Neural cell (in vitro differentiated cells): Measurements from ENCODE around the gene S100A1. TPM values are rescaled to one million over a fixed set of nuclear protein-coding genes. Genes with fewer than 3 reads are reported as not detected.

Experiments
- H2AFZ ChIP-seq: fragments of 200-600, 300-800 bp; sonication (generic), shearing (Covaris generic); 2 replicates; pipeline ENCODE4 v1.6.0; 2014; ENCODE audit warnings: low read depth, mild to moderate bottlenecking, antibody characterized with exemption, low read length, moderate library complexity
- H3F3A ChIP-seq: fragments of 200-600 bp; shearing (Covaris generic); 2 replicates; pipeline ENCODE4 v1.6.1; 2016; ENCODE audit warnings: mild to moderate bottlenecking, moderate library complexity, mixed read lengths, antibody characterized with exemption, low read length; ENCODE audit not compliant: insufficient read depth, poor library complexity, severe bottlenecking
- H3K27ac ChIP-seq: fragments of 200-600, 300-800 bp; sonication (generic), shearing (Covaris generic); 2 replicates; pipeline ENCODE4 v1.5.1; 2014; ENCODE audit warnings: mild to moderate bottlenecking, low read length, moderate library complexity
- H3K27me3 ChIP-seq: fragments of 300-800, 200-600 bp; sonication (generic), shearing (Covaris generic); 2 replicates; pipeline ENCODE4 v1.6.0; 2014; ENCODE audit warnings: mild to moderate bottlenecking, low read depth, low read length, moderate library complexity; ENCODE audit not compliant: insufficient read depth
- H3K36me3 ChIP-seq: fragments of 300-800, 200-600 bp; sonication (generic), shearing (Covaris generic); 2 replicates; pipeline ENCODE4 v1.5.1; 2014; ENCODE audit warnings: mild to moderate bottlenecking, antibody characterized with exemption, low read length, moderate library complexity; ENCODE audit not compliant: insufficient read depth
- H3K4me2 ChIP-seq: fragments of 300-800, 200-600 bp; sonication (generic), shearing (Covaris generic); 2 replicates; pipeline ENCODE4 v1.6.0; 2014; ENCODE audit warnings: mild to moderate bottlenecking, low read length
- H3K4me3 ChIP-seq: fragments of 300-800, 200-600 bp; sonication (generic), shearing (Covaris generic); 2 replicates; pipeline ENCODE4 v1.5.1; 2014; ENCODE audit warnings: mild to moderate bottlenecking, low read length, moderate library complexity
- H3K79me2 ChIP-seq: fragments of 200-600 bp; shearing (Covaris generic); replicated peaks from 2 replicates; pipeline ENCODE4 v1.6.0; 2014; ENCODE audit warnings: mild to moderate bottlenecking, low read length, moderate library complexity; ENCODE audit not compliant: insufficient read depth
- H3K9ac ChIP-seq: fragments of 300-800, 200-600 bp; sonication (generic), shearing (Covaris generic); 2 replicates; pipeline ENCODE4 v1.6.1; 2016; ENCODE audit warnings: mild to moderate bottlenecking, low read length, mixed read lengths
- H3K9me2 ChIP-seq: fragments of 200-600 bp; shearing (Covaris generic); 2 replicates; pipeline ENCODE4 v1.6.1; 2016; ENCODE audit warnings: mild to moderate bottlenecking, low read length, mixed read lengths; ENCODE audit not compliant: insufficient read depth
- H3K9me3 ChIP-seq: fragments of 200-600, 300-800 bp; sonication (generic), shearing (Covaris generic); 2 replicates; pipeline ENCODE4 v1.6.1; 2016; ENCODE audit warnings: mild to moderate bottlenecking, mixed run types, low read length, moderate library complexity, mixed read lengths
- H4K20me1 ChIP-seq: fragments of 200-600 bp; shearing (Covaris generic); 2 replicates; pipeline ENCODE4 v1.6.1; 2016; ENCODE audit warnings: mild to moderate bottlenecking, mixed run types; ENCODE audit not compliant: insufficient read depth
- EP300 ChIP-seq: fragments of 450-650 bp; conservative IDR thresholded peaks from 2 replicates; pipeline ENCODE4 v1.6.1; 2014; ENCODE audit warnings: antibody characterized with exemption, mild to moderate bottlenecking, moderate library complexity; ENCODE audit not compliant: poor library complexity, severe bottlenecking
- EZH2 ChIP-seq: fragments of 200-600, 300-800 bp; shearing (Covaris generic), sonication (generic); IDR thresholded peaks from 2 replicates; pipeline ENCODE4 v1.6.1; 2014; ENCODE audit warnings: antibody characterized with exemption, low read length, borderline replicate concordance, mild to moderate bottlenecking; ENCODE audit not compliant: insufficient read depth, poor library complexity, severe bottlenecking
- MXI1 ChIP-seq: fragments of 450-650 bp; conservative IDR thresholded peaks from 2 replicates; pipeline ENCODE4 v1.6.1; 2014; ENCODE audit warnings: antibody characterized with exemption, mild to moderate bottlenecking; ENCODE audit not compliant: poor library complexity, severe bottlenecking
- POLR2AphosphoS5 ChIP-seq: IDR thresholded peaks from 2 replicates; pipeline ENCODE4 v1.6.1; 2012
- RAD21 ChIP-seq: fragments of 450-650 bp; conservative IDR thresholded peaks from 2 replicates; pipeline ENCODE4 v1.6.1; 2014; ENCODE audit warnings: antibody characterized with exemption, mild to moderate bottlenecking, moderate library complexity
- SMC3 ChIP-seq: fragments of 450-650 bp; conservative IDR thresholded peaks from 2 replicates; pipeline ENCODE4 v1.6.1; 2014; ENCODE audit warnings: antibody characterized with exemption, mild to moderate bottlenecking, moderate library complexity; ENCODE audit not compliant: poor library complexity
- TAF1 ChIP-seq: IDR thresholded peaks from 2 replicates; pipeline ENCODE4 v1.6.1; 2012; ENCODE audit warnings: low read depth
- polyA plus RNA-seq: library from polyadenylated mRNA; depleted of rRNA; stranded (reverse); fragments of >200 nt; gene quantifications from 2 replicates; pipeline ENCODE4 v1.2.3, GENCODE V29; 2014
- TF ChIP-seq, protein P1 (sequence below): IDR thresholded peaks from 2 replicates; pipeline ENCODE4 v1.6.1; 2012; ENCODE audit warnings: borderline replicate concordance
- TF ChIP-seq, protein P2 (sequence below): fragments of 450-650 bp; IDR thresholded peaks from 2 replicates; pipeline ENCODE4 v1.5.1; 2014; ENCODE audit warnings: antibody characterized with exemption, mild to moderate bottlenecking, moderate library complexity; ENCODE audit not compliant: poor library complexity, severe bottlenecking

Gene S100A1
- polyA plus RNA-seq, 1 donor from 2014 or later, result not detected

DNA sequence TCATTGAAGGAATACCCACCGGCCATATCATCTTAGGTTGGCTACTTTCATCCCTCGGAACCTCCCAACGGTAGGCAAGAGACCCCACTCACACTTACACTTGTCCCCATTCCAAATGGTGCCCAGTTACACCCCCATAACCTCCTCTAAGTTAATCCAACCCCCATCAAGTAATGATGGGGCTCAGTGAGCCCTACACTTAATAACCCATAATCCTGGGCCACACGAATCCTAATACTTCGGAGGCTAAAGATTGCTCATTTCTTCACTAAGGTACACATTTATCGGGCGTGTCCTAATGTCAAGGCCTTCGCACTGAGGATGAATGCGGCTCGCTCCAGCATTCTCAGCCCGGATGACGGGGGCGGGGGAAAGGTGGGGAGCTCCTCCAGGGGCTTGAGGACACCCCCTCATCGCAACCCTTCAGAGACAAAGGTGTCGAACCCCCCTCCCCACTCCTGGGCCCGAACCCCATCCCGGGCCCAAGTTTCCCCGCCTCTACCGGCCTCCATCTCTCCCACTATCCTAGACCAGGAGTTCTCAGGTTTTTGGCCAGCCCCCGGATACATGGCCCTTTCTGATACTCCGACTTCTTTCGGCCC lies 42.1 kb downstream of the S100A1 start:
- peak overlapping the region; percentile 85 for H3K4me3 ChIP-seq
- no peaks in the 10 kb centered on the region for H4K20me1 ChIP-seq
- no peaks in the 10 kb centered on the region for H3F3A ChIP-seq
- peak overlapping the region; percentile 99 for H3K4me2 ChIP-seq
- H3K27me3 ChIP-seq, result no peaks in the 10 kb centered on the region
- H3K36me3 ChIP-seq, result peaks cover 20% of the 10 kb centered on the region
- peak overlapping the region; percentile 47 for H2AFZ ChIP-seq
- TF ChIP-seq TAF1 (no peak), MXI1 (no peak)
- H3K9ac ChIP-seq, result peak overlapping the region; percentile 95
- no peaks in the 10 kb centered on the region for H3K9me3 ChIP-seq
- peak overlapping the region; percentile 89 for H3K27ac ChIP-seq
- no peaks in the 10 kb centered on the region for H3K9me2 ChIP-seq
- H3K79me2 ChIP-seq, result peaks cover 30% of the 10 kb centered on the region

DNA sequence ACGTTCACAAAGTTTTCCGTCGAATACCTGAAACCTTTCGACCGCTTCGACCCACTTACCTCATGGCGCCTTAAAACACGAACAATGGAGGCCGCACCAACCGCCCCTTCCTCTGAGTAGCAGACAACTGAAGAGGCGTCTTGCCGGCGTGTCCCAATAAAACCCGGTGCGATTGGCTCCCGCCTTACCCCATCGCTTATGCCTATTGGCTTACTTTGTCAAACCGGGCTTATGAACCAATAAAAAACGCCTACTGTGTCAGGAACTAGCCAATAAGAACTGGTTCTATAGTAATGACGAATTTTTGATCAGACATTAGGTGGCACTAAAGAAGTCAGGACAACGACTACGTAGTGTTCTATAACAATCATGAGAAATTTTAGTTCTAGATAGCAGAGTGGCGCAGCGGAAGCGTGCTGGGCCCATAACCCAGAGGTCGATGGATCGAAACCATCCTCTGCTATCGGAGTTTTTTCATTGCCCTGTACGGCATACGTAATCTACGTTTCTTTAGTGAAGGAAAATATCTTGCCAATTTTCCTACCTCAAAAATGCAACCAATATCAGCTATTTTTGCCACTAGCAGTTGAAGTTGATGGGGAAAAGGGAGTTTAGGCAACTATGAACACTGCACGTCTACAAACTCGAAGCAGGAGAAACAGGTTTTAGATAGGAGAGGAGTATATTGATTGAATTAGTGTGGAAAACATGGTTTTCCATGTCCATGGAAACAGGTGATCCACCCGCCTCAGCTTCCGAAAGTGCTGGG lies 42.8 kb downstream of the S100A1 start, which contains the start of gene ILF2:
Gene ILF2 (minus strand): TSS at position 135 of the 769 bp plus-strand sequence. CDS start 71 bp downstream, at position 64.
- Histone ChIP-seq H3K9me3 (no peaks in the 10 kb centered on the region), H3K9me2 (no peaks in the 10 kb centered on the region), H3K27ac (peak within 1 kb of the TSS; percentile 89), H3K79me2 (peaks cover 30% of the 10 kb centered on the region), H4K20me1 (no peaks in the 10 kb centered on the region), H2AFZ (peak within 1 kb of the TSS; percentile 47), H3K4me2 (peak within 1 kb of the TSS; percentile 99), H3F3A (no peaks in the 10 kb centered on the region), H3K9ac (peak within 1 kb of the TSS; percentile 95), H3K36me3 (peaks cover 20% of the 10 kb centered on the region), H3K4me3 (peak within 1 kb of the TSS; percentile 85), H3K27me3 (no peaks in the 10 kb centered on the region)
- TF ChIP-seq EP300 (peak; percentile 51), RAD21 (no peak), SMC3 (peak; percentile 42), TAF1 (peak; percentile 97), POLR2AphosphoS5 (peak; percentile 98), EZH2 (no peak), MXI1 (peak; percentile 77)
- TF ChIP-seq, protein P1, sequence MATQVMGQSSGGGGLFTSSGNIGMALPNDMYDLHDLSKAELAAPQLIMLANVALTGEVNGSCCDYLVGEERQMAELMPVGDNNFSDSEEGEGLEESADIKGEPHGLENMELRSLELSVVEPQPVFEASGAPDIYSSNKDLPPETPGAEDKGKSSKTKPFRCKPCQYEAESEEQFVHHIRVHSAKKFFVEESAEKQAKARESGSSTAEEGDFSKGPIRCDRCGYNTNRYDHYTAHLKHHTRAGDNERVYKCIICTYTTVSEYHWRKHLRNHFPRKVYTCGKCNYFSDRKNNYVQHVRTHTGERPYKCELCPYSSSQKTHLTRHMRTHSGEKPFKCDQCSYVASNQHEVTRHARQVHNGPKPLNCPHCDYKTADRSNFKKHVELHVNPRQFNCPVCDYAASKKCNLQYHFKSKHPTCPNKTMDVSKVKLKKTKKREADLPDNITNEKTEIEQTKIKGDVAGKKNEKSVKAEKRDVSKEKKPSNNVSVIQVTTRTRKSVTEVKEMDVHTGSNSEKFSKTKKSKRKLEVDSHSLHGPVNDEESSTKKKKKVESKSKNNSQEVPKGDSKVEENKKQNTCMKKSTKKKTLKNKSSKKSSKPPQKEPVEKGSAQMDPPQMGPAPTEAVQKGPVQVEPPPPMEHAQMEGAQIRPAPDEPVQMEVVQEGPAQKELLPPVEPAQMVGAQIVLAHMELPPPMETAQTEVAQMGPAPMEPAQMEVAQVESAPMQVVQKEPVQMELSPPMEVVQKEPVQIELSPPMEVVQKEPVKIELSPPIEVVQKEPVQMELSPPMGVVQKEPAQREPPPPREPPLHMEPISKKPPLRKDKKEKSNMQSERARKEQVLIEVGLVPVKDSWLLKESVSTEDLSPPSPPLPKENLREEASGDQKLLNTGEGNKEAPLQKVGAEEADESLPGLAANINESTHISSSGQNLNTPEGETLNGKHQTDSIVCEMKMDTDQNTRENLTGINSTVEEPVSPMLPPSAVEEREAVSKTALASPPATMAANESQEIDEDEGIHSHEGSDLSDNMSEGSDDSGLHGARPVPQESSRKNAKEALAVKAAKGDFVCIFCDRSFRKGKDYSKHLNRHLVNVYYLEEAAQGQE, result peak; percentile 86
- TF ChIP-seq, protein P2, sequence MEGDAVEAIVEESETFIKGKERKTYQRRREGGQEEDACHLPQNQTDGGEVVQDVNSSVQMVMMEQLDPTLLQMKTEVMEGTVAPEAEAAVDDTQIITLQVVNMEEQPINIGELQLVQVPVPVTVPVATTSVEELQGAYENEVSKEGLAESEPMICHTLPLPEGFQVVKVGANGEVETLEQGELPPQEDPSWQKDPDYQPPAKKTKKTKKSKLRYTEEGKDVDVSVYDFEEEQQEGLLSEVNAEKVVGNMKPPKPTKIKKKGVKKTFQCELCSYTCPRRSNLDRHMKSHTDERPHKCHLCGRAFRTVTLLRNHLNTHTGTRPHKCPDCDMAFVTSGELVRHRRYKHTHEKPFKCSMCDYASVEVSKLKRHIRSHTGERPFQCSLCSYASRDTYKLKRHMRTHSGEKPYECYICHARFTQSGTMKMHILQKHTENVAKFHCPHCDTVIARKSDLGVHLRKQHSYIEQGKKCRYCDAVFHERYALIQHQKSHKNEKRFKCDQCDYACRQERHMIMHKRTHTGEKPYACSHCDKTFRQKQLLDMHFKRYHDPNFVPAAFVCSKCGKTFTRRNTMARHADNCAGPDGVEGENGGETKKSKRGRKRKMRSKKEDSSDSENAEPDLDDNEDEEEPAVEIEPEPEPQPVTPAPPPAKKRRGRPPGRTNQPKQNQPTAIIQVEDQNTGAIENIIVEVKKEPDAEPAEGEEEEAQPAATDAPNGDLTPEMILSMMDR, result peak; percentile 83
